ENCODE results near the gene MED26. TPM values are rescaled to one million over a fixed set of nuclear protein-coding genes. Genes with fewer than 3 reads are reported as not detected.

Gene MED26
- total and polyA plus RNA-seq, 9 of the 15 experiments (the other 6 are each of a cell fraction or from before 2014, with no cell fraction given): 0.71 to 15.1 (median 6.2) TPM

DNA sequence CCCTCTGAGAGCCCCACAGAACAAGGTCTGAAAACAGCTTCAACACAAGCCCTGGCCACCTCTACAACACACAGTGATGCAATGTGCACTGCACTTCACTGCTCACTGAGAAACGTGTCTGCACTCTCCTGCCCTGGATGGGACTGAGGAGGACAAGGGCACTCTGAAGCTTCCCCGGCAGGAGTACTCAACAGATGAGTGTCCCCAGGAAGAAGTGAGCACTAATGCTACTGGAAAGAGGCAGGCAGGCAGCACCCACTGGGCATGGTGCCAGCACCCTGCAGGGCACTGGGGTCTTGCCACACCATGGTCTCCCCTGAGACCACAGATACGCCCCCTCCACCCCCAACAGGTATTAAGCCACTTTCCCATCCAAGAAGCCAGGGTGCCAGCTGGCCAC lies 38.1 kb downstream of the MED26 start:
- peaks cover 96% of the 10 kb centered on the region for H3K79me2 ChIP-seq (ENCODE audit: control insufficient read depth, insufficient read depth, low read length)
- H3K36me3 ChIP-seq (ENCODE audit: control insufficient read depth, insufficient read depth, low read length): peaks cover 14% of the 10 kb centered on the region; the same call in 2 of the 3 replicates
- no peaks in the 10 kb centered on the region for H3K9me3 ChIP-seq (replicated peaks; ENCODE audit: control insufficient read depth, insufficient read depth, low read depth, low read length)
- peaks cover 68% of the 10 kb centered on the region for H4K20me1 ChIP-seq (replicated peaks; ENCODE audit: control insufficient read depth, insufficient read depth, low read length)
- peak overlapping the region in 1 of 2 experiments; percentile 70; a peak in 1 of 4 replicates for H3K9ac ChIP-seq (ENCODE audit: insufficient read depth in 1 of 2, low read depth in 2 of 2, low read length in 2 of 2)
- no peak overlapping the region for H2AFZ ChIP-seq (ENCODE audit: low read depth, low read length)
- TF ChIP-seq CXXC5 (CRISPR knock-in tag; IDR thresholded peaks at IDR 0.05) (no peak), CEBPG (CRISPR knock-in tag; IDR thresholded peaks at IDR 0.05) (peak; percentile 76), CEBPG (tag; conservative IDR thresholded peaks at IDR 0.05 in 1 of 2, IDR thresholded peaks at IDR 0.05 in 1 of 2) (no peak), NFIC (IDR thresholded peaks at IDR 0.05) (peak; percentile 71), BCLAF1 (IDR thresholded peaks at IDR 0.05; ENCODE audit: borderline replicate concordance in 1 of 2, control insufficient read depth in 1 of 2, low read depth in 2 of 2, low read length in 1 of 2) (no peak), FOXP1 (CRISPR knock-in tag; IDR thresholded peaks at IDR 0.05) (no peak), ATF3 (IDR thresholded peaks at IDR 0.05) (peak; percentile 30; the same call in 1 of the 2 replicates), ATF3 (CRISPR knock-in tag; conservative IDR thresholded peaks at IDR 0.05) (no peak)
- no peaks in the 10 kb centered on the region for H3K27me3 ChIP-seq (ENCODE audit: control insufficient read depth in 2 of 2, insufficient read depth in 2 of 2, low read length in 2 of 2)
- FAIRE-seq (no peak), DNase-seq (ENCODE audit: extremely low read depth in 1 of 4, low spot score in 3 of 4) (no peak), ATAC-seq (0 out of 3 replicates have a peak, but pooled peaks have one; percentile 6)
- no peaks in the 10 kb centered on the region for H3K9me1 ChIP-seq (ENCODE audit: control insufficient read depth, insufficient read depth, low read length)
- in situ Hi-C loops (cut with MboI): no loop called here
- ChIA-PET CTCF (ENCODE audit: low intra/inter-chr PET ratio) (no interaction called here), POLR2A (interaction anchor here (1.5 kb wide), 2 partner anchors 10 to 11 kb away, joined by 4 to 7 read pairs; no protein-coding TSS in a partner anchor)
- peaks cover 43 to 68% of the 10 kb centered on the region in 2 experiments for H3K4me1 ChIP-seq (replicated peaks in 1 of 2; ENCODE audit: control insufficient read depth in 2 of 2, insufficient read depth in 2 of 2, low read length in 2 of 2)
- no peak overlapping the region for H3K4me3 ChIP-seq
- H3K27ac ChIP-seq (ENCODE audit: extremely low read depth, low read depth, low read length): no peak overlapping the region
- intact Hi-C loops (cut with micrococcal nuclease): loop anchor here (2.0 kb wide), 1 partner anchor 39 kb away; the partner anchor contains the start of gene MED26
- WGBS (ENCODE audit: insufficient coverage, low coverage, missing lambda C conversion rate): 52% methylated on average over 3 of the region's 3 CpGs
- BruUV-seq (replicated peaks): no TSS peak
- no peak overlapping the region for H3K4me2 ChIP-seq (ENCODE audit: insufficient read depth, low read length)

All from K562 (cell line).